Hypothalamus (tissue), 51 donors: ENCODE data around the gene PDZRN4.
"Not testable (repeated sequence)": the region's sequence is repeated elsewhere in the genome, so short reads cannot be mapped to it uniquely, and the experiment has no call there.

Source experiments
- DNase-seq, 51 donors: peaks; one replicate each; lab custom pipeline; 2025; lab: John Stamatoyannopoulos, UW

PDZRN4 gene

GRCh38 chr12:41213107-41213506 is 25.0 kb downstream of the PDZRN4 start:
- peak in 1 of 51 donors; percentile 15 for DNase-seq

GRCh38 chr12:41213648-41214047 is 25.5 kb downstream of the PDZRN4 start:
- no peak for DNase-seq

GRCh38 chr12:41217727-41218126 is 29.6 kb downstream of the PDZRN4 start:
- no peak for DNase-seq

GRCh38 chr12:41220931-41221330 is 32.8 kb downstream of the PDZRN4 start:
- no peak for DNase-seq

GRCh38 chr12:41221491-41221890 is 33.4 kb downstream of the PDZRN4 start:
- DNase-seq: no peak

- no peak for DNase-seq
These were observed 35.5 kb downstream of the PDZRN4 start for GRCh38 chr12:41223600-41223999.

GRCh38 chr12:41224066-41224465 is 35.9 kb downstream of the PDZRN4 start:
- no peak for DNase-seq

GRCh38 chr12:41225179-41225578 is 37.1 kb downstream of the PDZRN4 start:
- no peak for DNase-seq

- no peak for DNase-seq
These were observed 40.1 kb downstream of the PDZRN4 start for GRCh38 chr12:41228066-41228820.

GRCh38 chr12:41230756-41231155 is 42.6 kb downstream of the PDZRN4 start:
- DNase-seq: peak in 1 of 51 donors; percentile 15

- DNase-seq: no peak
These were observed 46.6 kb downstream of the PDZRN4 start for GRCh38 chr12:41234692-41235091.

GRCh38 chr12:41242603-41243002 is 54.5 kb downstream of the PDZRN4 start:
- DNase-seq: no peak

GRCh38 chr12:41248391-41248790 is 60.3 kb downstream of the PDZRN4 start:
- DNase-seq: no peak

- DNase-seq: no peak
These were observed 62.6 kb downstream of the PDZRN4 start for GRCh38 chr12:41250748-41251147.

GRCh38 chr12:41254004-41254914 is 66.1 kb downstream of the PDZRN4 start:
- DNase-seq: no peak

GRCh38 chr12:41263196-41263595 is 75.1 kb downstream of the PDZRN4 start:
- DNase-seq: not testable (repeated sequence)

- no peak for DNase-seq
These were observed 76.2 kb downstream of the PDZRN4 start for GRCh38 chr12:41264281-41264680.

- DNase-seq: no peak
These were observed 80.9 kb downstream of the PDZRN4 start for GRCh38 chr12:41269056-41269455.

- no peak for DNase-seq
These were observed 83.4 kb downstream of the PDZRN4 start for GRCh38 chr12:41271489-41271888.

GRCh38 chr12:41274643-41275042 is 86.5 kb downstream of the PDZRN4 start:
- no peak for DNase-seq

GRCh38 chr12:41277100-41277945 is 89.2 kb downstream of the PDZRN4 start:
- DNase-seq: peak in 16 of 51 donors; percentile 1 to 51 (median 14)
